WERI-Rb-1 (cell line): ENCODE measurements around the gene PNP.

ENCODE experiments used
- DNase-seq: peaks from one replicate; pipeline ENCODE4 v3.0.0-alpha.2; 2020
- H3K27ac ChIP-seq: fragments of 250-450 bp; sonication (Bioruptor Pico); 2 replicates; pipeline ENCODE4 v1.5.1; 2020; ENCODE audit warnings: mild to moderate bottlenecking, moderate library complexity
- H3K27me3 ChIP-seq: fragments of 250-450 bp; sonication (Bioruptor Pico); 2 replicates; pipeline ENCODE4 v1.5.1; 2021; ENCODE audit warnings: mild to moderate bottlenecking, low read depth, moderate library complexity; ENCODE audit not compliant: insufficient read depth, severe bottlenecking
- H3K36me3 ChIP-seq: fragments of 250-450 bp; sonication (Bioruptor Pico); 2 replicates; pipeline ENCODE4 v1.5.1; 2020; ENCODE audit warnings: mild to moderate bottlenecking, moderate library complexity
- H3K4me3 ChIP-seq: 2 replicates; pipeline ENCODE4 v1.5.1; 2011; ENCODE audit warnings: low read depth, mild to moderate bottlenecking, control low read depth, low read length
- H3K9me3 ChIP-seq: fragments of 250-450 bp; sonication (Bioruptor Pico); 2 replicates; pipeline ENCODE4 v1.5.1; 2021; ENCODE audit warnings: mild to moderate bottlenecking, moderate library complexity; ENCODE audit not compliant: severe bottlenecking
- TF ChIP-seq, protein P1 (sequence below): IDR thresholded peaks from 2 replicates; pipeline ENCODE4 v1.5.1; 2011; ENCODE audit warnings: low read depth, mild to moderate bottlenecking, control low read depth, inconsistent platforms, low read length

The PNP gene

DNA sequence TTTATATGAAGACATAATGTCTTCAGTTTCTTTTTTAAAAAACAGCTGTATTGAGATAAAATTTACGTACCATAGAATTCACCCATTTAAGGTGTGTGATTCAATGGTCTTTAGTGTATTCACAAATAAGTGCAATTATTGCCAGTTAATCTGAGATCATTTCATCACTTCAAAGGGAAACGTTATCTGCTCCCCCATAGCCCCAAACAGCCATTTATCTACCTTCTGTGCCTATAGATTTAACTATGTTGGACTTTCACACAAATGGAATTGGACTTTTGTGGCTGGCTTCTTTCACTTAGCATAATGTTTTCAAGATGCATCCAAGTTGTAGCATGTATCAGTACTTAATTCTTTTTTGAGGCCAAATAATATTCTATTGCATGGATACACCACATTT lies 9.7 kb downstream of the PNP start:
- no peak overlapping the region for H3K27ac ChIP-seq

DNA sequence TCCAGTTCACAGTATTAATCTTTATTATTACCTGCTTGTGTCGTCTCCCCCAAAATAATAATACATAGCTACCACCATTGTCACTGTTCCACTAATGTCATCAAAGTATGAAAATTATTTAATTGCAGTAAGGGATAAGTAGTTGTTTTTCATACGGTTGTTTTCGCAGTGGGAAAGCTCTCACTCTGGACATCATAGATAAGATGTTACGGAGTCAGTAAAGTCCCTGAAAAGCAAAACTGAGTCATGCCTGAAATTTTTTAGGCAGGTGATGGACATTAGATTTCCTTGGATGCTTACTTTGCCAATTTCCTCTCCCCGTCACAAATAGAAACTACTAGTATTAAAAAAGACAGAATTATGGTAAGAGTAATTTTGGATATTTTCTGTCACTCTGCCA lies 13.2 kb downstream of the PNP start:
- H3K27me3 ChIP-seq: no peaks in the 10 kb centered on the region
- TF ChIP-seq, protein P1, sequence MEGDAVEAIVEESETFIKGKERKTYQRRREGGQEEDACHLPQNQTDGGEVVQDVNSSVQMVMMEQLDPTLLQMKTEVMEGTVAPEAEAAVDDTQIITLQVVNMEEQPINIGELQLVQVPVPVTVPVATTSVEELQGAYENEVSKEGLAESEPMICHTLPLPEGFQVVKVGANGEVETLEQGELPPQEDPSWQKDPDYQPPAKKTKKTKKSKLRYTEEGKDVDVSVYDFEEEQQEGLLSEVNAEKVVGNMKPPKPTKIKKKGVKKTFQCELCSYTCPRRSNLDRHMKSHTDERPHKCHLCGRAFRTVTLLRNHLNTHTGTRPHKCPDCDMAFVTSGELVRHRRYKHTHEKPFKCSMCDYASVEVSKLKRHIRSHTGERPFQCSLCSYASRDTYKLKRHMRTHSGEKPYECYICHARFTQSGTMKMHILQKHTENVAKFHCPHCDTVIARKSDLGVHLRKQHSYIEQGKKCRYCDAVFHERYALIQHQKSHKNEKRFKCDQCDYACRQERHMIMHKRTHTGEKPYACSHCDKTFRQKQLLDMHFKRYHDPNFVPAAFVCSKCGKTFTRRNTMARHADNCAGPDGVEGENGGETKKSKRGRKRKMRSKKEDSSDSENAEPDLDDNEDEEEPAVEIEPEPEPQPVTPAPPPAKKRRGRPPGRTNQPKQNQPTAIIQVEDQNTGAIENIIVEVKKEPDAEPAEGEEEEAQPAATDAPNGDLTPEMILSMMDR: no peak
- peaks cover 6% of the 10 kb centered on the region for H3K36me3 ChIP-seq
- H3K9me3 ChIP-seq: no peaks in the 10 kb centered on the region
- H3K27ac ChIP-seq: no peak overlapping the region
- DNase-seq: no peak
- H3K4me3 ChIP-seq: no peak overlapping the region

More for the DNA sequence above, 9.7 kb downstream of the PNP start:
- DNase-seq: no peak
- Histone ChIP-seq H3K36me3 (peaks cover 41% of the 10 kb centered on the region), H3K9me3 (no peaks in the 10 kb centered on the region), H3K27me3 (no peaks in the 10 kb centered on the region), H3K4me3 (no peak overlapping the region)
- TF ChIP-seq, protein P1: no peak

DNA sequence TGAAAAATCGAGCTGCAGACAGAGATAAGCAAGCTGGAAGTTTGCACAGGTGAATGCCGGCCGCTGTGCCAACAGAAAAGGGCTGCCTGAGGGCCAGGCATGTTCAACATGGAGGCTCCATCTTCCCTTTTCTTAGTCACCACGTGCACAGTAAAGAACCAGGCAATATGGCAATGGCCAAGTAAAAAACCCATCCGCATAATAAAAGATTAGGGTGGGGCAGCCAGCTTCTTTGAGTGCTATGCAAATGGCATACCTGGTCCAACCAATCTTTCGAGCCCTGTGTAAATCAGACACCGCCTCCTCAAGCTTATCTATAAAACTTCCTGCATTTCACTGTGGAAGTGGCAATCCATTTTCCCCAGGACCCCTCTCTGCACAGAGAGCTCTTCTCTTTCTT lies 16.7 kb downstream of the PNP start:
- Histone ChIP-seq H3K36me3 (no peaks in the 10 kb centered on the region), H3K27ac (no peak overlapping the region), H3K9me3 (no peaks in the 10 kb centered on the region), H3K27me3 (no peaks in the 10 kb centered on the region), H3K4me3 (no peak overlapping the region)
- TF ChIP-seq, protein P1: no peak
- DNase-seq: no peak

- Histone ChIP-seq H3K27me3 (no peaks in the 10 kb centered on the region), H3K4me3 (no peak overlapping the region), H3K36me3 (no peaks in the 10 kb centered on the region), H3K27ac (no peak overlapping the region), H3K9me3 (no peaks in the 10 kb centered on the region)
- no peak for DNase-seq
- TF ChIP-seq, protein P1: no peak
These were observed 17.6 kb downstream of the PNP start for GRCh38 chr14:20486684-20487395.

DNA sequence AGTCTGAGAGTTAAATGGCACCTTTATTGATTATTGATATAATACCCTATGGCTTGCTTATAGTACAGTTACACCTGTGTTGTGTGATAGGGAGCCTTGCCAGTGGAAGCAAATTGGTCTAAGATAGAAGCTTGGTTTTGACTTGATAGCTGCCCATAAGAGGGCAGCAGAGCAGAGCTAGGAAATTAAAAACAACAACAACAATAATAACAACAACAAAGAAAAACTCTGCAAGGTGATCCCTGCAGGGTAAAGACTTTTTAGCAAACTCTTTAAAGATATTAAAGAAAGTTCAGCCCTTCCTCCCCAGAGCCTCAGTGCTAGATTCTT lies 18.2 kb downstream of the PNP start:
- H3K9me3 ChIP-seq: no peaks in the 10 kb centered on the region
- H3K4me3 ChIP-seq: no peak overlapping the region
- no peak overlapping the region for H3K27ac ChIP-seq
- TF ChIP-seq, protein P1: no peak
- no peaks in the 10 kb centered on the region for H3K27me3 ChIP-seq
- no peak for DNase-seq
- no peaks in the 10 kb centered on the region for H3K36me3 ChIP-seq
